HG03342 (cell line): ENCODE measurements around the gene GINS3.
"Not testable (repeated sequence)": the region's sequence is repeated elsewhere in the genome, so short reads cannot be mapped to it uniquely, and the experiment has no call there.

Experiments used
- ATAC-seq: cut with Tn5 transposase; IDR thresholded peaks from one replicate; pipeline ENCODE4 v1.9.1; 2021; ENCODE audit warnings: mild to moderate bottlenecking, moderate library complexity; ENCODE audit not compliant: unreplicated experiment

Gene GINS3

GRCh38 chr16:58385218-58385773, 7.0 kb upstream of the GINS3 start:
- ATAC-seq = no peak

GRCh38 chr16:58389724-58390123, 2.5 kb upstream of the GINS3 start:
- no peak for ATAC-seq

- peak; percentile 17 for ATAC-seq
Observed at GRCh38 chr16:58393138-58393504, 850 bp downstream of the GINS3 start.

- ATAC-seq = not testable (repeated sequence)
Observed at GRCh38 chr16:58396897-58397296, 4.6 kb downstream of the GINS3 start.

- no peak for ATAC-seq
Observed at GRCh38 chr16:58399718-58400633, 7.7 kb downstream of the GINS3 start.

- ATAC-seq = not testable (repeated sequence)
Observed at GRCh38 chr16:58401305-58401704, 9.0 kb downstream of the GINS3 start.

GRCh38 chr16:58402796-58403195, 10.5 kb downstream of the GINS3 start:
- no peak for ATAC-seq

GRCh38 chr16:58409316-58409973, 17.2 kb downstream of the GINS3 start:
- no peak for ATAC-seq

GRCh38 chr16:58411336-58411735, 19.1 kb downstream of the GINS3 start:
- no peak for ATAC-seq

GRCh38 chr16:58411736-58412614, 19.7 kb downstream of the GINS3 start:
- no peak for ATAC-seq

- ATAC-seq = not testable (repeated sequence)
Observed at GRCh38 chr16:58412615-58412970, 20.3 kb downstream of the GINS3 start.

GRCh38 chr16:58413359-58413758, 21.1 kb downstream of the GINS3 start:
- no peak for ATAC-seq

- ATAC-seq = no peak
Observed at GRCh38 chr16:58415003-58415402, 22.7 kb downstream of the GINS3 start.

GRCh38 chr16:58415961-58416360, 23.7 kb downstream of the GINS3 start:
- ATAC-seq = not testable (repeated sequence)

- no peak for ATAC-seq
Observed at GRCh38 chr16:58417035-58417434, 24.8 kb downstream of the GINS3 start.

GRCh38 chr16:58417600-58417999, 25.3 kb downstream of the GINS3 start:
- no peak for ATAC-seq

- ATAC-seq = no peak
Observed at GRCh38 chr16:58418026-58418425, 25.8 kb downstream of the GINS3 start.

GRCh38 chr16:58418601-58419000, 26.3 kb downstream of the GINS3 start:
- no peak for ATAC-seq

GRCh38 chr16:58419241-58419990, 27.1 kb downstream of the GINS3 start:
- ATAC-seq = no peak

- no peak for ATAC-seq
Observed at GRCh38 chr16:58421059-58421458, 28.8 kb downstream of the GINS3 start.
